Stimulated activated CD8-positive, alpha-beta memory T cell treated with anti-CD3 and anti-CD28 coated beads, Interleukin-2, amount 100 ng/mL, for 1 hour (primary cell): Measurements from ENCODE around the gene HAO1.

Source experiments
- DNase-seq, 2 donors: peaks; one replicate each; pipeline ENCODE4 v3.0.0-alpha.2; 2020; ENCODE audit warnings: low read depth in 2 of 2

HAO1 gene

DNA sequence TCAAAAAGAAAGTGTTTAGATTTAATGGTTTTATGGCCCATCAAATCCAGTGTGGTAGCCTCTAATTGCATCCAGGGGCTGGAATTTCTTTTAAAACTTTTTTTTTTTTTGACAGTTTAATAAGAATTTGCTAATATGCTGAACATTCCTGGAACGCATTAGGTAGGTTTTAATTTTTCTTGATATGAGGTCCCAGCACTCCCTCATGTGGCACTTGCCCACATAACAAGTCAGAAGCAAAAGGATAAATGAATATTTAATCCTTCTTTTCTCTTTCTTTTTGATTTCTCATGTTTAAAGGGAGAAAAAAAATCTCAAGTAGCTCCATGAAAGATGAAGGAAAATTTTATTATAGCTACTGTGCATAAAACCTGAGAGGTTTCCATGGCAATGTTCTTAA is 13.5 kb downstream of the HAO1 start:
- DNase-seq, result no peak

DNA sequence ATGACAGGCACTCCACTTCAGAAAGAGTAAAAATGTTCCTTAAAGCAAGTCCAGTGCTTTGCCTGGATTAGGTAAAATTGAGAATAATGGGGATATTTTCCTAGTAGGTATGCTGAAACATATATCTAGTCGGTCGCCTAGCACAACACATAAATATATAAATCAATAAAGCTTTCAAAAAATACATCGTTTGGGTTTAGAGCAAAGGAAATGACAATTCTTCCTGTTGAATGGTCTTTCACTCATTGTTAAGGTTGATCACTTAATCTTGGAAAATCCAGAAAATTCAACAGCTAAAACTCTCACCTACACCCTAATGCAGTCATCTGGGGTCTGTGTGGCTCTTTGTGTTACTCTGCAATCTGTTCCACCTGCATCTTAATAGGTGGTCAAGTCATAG is 13.9 kb downstream of the HAO1 start:
- DNase-seq, result no peak

DNA sequence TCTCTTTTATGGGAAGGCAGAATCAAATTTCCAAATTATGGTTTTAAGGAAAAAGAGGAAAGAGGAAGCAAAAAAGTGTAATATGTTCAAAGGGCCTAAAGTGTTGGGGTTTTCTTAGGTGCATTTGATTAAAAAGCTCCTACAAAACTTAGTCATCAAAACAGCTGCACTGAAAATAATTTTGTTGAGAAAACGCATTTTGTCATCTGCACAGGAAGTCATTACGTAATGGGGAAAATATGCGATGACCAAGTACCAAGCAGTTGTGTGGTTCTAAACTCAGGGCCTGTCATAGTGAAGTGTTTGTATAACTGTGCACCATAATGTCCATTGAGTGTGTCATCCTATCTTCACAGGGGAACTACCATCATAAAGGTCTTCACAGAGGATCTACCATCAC is 15.6 kb downstream of the HAO1 start:
- no peak for DNase-seq

DNA sequence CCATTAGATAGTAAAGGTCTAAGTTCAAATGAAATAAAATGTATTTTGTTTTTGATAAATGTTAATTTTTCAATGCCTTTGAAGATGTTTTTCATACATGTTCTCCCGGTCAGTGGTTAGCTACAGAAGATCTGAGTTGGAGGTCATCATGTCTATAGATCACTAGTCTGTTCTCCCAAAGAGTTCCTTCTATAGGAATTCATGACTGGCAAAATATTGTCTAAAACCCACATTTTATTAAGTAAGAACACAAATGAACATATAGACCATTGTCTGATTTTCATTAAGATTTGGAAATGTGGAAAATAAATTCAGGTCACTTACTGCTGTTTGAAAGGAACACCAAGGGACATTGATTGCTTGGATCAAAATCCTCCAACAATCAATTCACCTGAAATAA is 23.6 kb downstream of the HAO1 start:
- no peak for DNase-seq

DNA sequence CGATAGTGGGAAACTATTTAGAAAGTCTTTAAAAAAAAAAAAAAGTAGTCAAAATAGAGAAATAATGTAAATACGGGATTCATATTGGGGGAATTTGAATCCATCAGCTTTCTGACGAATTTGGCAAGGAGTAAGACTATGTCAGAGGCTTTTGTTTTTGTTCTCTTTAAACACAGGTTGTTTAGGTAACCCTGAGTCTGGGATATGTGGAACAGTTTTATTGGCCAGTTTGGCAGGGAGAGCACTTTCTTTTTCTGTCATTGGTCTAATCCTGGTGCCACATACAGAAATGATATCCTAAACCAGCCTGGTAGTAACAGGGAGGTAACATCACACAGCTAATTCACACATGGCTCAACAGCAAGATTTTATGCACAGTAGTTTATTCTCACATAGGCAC is 27.7 kb downstream of the HAO1 start:
- no peak for DNase-seq

DNA sequence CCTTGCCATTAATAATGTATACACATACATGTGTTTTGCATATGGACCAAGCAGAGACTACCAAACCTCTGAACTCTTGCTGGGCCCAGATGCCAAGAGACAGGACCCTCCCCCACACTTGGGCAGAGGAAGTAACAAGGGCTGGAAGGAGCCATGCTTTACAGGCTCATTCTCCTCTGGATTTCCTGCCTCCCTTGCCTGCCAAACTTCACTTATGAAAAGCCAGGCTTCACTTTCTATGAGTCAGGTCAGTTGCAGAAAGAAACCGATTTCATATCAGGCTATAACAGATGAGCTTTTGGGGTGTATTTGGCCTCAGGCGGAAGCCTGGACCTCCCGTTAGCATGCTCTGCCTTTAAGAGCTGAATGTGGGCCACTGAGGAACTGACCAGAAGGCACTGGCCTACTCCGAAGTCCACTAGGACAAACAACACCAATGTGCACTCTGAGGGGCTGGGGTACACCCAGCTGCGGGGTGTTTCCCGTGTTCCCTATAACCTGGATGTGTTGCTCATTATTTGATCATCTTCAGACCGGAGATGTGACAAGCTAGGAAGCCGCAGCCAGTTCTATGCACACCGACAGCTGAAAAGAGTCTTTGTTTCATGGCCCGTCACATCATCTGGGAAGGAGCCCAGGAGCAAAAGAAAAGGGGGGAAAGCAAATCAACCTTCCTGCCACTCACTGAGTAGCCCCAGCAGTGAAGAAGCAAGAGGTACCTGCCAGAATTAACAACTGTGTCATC is 28.5 kb downstream of the HAO1 start:
- no peak for DNase-seq

DNA sequence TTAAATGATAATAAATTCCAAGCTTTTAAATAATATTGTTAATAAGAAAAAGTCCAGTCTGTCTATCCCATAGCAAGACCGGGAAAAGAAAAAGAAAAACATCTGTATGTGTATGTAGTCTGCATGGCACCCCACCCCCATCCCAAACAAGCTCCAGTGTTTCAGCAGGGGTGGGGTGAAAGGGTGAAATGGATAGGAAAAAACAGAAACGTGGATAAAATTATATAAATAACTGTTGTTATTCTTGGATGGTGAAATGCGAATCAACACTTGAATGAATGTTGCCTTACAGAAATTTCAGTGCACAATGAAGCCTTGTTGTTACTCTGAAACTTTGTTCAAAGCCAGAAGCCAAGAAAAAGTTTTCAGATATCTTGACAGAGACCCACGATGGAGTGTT is 31.4 kb downstream of the HAO1 start:
- DNase-seq, result no peak

DNA sequence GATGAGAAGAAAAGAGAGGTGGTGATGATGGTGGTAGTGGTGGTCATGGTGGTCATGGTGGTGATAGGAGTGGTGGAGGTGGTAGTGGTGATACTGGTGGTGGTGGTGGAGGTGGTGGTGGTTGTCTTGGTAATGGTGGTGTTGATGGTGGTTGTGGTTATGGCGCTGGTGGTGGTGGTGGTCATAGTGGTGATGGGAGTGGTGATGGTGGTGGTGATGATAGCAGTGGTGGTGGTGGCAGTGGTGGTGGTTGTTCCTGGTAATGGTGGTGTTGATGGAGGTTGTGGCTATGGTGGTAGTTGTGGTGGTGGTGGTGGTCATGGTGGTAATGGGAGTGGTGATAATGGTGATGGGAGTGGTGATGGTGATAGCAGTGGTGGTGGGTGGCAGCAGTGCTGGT is 36.8 kb downstream of the HAO1 start:
- DNase-seq, result no peak

DNA sequence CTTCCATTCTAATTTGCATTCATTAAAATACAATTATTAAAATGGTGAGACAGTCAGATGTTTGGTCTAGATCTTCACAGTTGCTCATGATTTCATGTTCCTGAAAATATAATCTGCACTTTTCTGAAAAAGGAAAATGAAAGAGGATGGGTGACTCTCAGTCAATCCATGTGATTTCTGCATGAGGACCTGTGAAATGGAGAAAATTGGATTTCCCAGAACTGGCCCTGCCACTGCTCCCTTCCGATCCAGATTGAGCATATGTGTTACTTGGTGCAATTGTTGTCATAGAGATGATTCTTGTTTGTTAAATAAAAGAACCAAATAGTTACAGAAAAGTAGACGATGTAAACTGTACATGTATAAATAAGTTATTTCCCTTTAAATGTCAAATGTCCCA is 37.4 kb downstream of the HAO1 start:
- no peak for DNase-seq

DNA sequence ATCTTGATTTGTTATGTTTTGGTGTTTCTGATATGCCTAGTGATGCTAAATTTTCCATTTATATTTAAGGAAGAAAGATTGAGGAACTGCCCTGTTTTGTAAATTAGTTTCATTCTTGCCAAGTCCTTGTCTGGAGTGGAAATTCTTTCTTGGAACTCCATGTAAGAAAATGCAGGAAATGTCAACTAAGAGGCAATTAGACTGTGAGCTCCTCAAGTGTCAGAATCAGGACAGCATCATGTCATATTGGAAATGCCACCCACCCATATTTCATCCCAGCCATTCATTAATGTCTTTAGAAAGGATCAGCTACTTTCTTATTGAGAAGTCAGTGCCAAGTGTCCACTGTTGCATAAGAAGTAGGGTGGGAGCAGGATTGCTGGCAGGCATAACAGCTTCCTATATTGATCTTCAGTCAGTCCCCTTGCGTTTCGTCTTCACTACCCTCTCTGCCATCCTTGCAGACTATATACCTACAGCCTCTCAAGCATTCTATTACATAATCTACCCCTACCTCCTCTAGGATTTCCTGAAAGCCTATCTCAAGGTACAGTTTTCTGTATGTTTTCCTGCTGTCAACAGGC is 42.4 kb downstream of the HAO1 start:
- no peak for DNase-seq

DNA sequence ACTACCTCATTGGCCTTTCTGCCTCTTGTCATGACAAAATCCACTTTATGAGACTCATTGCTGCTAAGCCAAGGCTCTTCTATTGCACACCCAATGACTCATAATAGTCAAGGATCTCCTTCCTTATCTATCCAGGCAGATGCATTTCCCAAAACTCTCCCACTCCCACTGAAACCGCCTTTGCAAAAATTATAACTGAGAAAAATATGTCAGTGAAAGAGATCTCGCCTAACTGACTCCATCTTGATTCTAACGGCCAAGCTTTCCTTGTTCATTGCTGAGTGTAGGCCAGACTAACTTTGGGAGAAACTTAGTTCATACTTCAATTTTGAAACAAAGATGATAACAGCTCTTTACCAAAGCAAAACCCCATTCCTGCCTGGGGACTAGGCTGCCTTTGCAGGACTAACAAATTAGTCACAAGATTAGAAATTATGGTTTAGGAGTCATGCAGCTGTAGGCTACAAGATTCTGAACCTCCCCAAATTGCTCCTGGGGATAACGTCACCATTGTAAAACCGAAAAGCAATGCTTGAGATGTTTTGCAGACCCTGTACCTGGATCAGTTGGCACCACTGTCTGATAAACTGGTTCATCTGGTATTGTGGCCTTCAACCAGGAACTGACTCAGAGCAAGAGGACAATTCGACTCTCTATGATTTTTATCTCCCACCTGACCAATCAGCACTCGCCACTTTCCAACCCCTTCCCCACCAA is 47.1 kb downstream of the HAO1 start:
- no peak for DNase-seq

DNA sequence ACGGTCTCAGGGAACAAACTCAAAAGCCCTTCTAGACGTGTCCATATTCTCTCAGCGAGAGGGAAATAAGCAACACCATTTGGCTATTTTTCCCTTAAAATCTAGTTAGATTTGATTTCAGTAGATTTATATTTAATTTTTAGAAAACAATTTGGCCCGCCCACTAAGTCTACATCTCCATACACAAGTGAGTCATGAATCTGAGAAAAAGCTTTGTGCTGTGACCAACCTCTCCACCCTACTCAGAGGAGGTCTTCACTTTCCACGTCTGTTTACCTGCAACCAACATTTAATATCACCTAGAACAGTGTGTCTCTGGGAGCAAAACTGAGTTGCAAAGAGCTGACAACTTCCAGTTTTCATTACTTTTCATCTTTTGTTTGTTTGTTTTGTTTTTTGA is 48.6 kb downstream of the HAO1 start:
- DNase-seq, result no peak

DNA sequence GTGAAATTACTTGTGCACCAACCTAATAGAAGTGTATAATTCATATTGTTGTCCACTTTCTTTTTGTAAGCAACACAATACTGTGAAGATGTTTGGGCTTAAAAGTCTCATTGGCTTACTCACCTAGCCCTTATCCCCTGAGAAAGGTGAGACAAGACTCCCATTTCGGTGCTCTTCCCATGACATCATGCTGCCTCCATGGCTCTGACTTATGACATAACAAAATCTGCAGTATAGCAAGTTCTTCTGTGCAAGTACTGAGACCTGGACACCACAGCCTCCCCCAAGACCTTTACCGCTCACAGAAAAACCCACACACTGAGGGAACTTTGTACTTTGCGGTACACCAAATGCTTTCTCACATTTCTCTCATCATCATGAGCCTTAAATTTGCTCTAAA is 50.5 kb downstream of the HAO1 start:
- no peak for DNase-seq

DNA sequence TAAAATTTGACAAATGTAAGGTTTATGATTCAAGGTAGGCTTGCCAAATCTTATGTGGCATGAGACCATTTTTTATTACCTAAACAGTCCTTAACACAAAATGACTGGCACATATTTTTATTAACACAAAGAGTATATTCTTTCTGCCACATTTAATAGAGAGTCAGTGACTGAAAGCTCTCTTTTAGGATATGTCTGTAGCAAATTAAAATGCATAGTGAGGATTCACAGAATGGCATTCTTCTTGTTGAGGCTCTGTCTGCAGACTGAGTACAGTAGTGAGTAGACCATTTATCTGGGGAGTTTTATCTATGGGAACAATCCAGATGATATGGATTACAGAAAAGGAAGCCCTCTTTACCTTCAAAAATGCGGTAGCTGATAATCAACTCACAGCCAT is 56.5 kb downstream of the HAO1 start:
- DNase-seq, result no peak

DNA sequence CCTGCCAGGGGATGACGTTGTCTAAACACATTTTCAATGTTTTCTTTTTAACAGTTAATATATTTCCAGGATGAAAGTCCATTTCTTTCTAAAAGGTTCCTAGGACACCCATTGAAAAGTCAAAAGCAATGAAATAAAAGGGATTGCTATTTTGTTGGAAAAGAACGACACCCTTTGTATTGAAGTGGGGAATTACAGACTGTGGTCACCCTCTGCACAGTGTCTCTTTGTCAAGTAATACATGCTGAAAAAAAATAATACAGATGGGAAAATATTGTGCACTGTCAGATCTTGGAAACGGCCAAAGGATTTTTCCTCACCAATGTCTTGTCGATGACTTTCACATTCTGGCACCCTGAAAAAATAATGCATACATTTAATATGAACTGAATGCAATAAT is 56.9 kb downstream of the HAO1 start:
- DNase-seq, result no peak

DNA sequence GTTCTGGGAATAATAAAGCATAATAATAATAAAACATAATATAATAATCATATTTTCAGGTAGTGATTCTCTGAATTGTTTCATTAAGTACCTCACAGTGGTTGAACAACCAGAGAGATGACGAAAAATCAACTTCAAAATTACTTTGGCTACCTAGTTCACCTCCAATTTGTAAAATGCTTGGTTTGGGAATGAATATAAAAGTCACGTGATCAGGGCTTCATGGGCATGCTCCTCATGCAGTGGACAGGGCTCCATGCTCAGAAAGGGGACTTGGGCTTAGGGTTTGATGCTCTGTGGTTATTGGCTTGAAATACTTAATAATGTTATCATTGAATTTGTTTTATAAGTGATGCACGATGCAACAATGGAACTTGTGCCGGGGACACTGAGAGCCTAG is 58.2 kb downstream of the HAO1 start:
- no peak for DNase-seq

DNA sequence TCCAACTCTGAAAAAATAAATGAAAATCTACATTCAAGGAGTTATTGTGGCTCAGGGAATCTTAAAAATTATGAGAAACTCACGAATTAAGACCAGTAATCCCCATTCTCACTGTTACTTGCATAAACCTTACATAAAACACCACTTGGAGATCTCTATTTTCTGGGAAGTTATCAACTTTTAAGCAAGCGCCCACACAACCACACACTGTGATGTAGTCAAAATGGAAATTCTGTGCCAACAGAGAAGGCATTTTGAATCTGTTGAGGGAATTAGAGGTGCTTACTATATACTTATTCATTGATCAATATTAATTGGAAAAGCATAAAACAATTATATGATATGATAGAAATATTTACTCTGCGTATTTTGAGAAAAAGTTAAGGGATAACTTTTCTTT is 58.7 kb downstream of the HAO1 start:
- no peak for DNase-seq

DNA sequence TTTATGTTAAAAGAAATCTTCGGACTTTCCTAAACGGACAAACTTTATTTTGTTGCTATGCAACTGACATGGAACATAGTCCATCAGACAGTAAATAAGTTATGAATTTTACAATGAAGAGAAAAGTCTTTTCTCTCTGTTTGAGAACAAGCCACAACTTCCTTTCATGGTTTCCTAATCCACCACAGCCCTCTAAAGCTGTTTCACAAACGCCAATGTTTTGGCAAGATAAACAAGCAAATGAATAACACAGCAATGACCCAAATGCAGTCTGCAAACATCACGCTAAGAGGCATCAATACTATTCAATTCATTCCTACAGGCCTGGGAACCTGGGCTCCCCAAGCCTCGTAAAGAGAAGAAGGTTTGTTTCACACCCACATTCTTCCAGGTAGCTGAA is 60.4 kb downstream of the HAO1 start:
- DNase-seq, result no peak

DNA sequence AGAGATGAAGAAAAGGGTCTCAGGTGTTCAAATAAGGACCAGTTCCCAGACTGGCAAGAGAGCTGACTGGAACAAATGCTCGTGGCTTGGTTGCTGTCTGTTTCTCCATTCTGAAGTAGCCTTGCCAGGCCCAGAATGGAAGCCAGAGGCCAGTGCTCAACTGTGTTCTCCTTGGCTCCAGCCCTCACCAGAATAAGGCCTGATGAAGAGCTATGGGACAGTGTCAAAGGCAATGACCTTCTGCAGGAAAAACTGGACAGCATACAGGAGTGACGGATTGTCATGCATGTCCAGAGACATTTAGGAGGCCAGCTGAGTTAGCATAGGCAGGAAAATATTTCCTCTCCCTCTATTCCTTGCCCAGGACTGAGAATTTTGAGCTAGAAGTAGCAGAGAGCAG is 72.2 kb downstream of the HAO1 start:
- no peak for DNase-seq

DNA sequence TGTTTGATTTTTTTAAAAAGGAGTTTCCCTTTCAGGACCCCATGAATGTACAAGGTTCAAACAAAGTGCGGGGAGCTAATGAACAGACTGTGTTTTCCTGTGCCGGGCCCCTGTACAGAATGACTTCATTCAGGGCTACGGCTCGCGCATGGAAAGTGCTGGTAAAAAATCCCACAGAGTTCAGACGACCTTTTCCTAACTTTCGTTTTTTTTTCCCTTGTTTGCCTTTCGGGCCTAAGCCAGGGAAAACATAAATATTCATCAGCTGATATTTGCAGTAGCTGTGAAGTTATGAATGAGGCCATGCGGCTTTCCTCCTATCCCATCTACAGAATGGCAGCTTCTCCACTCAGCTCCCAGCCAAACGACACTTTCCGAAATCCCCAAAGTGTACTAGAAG is 74.0 kb downstream of the HAO1 start:
- no peak for DNase-seq

DNA sequence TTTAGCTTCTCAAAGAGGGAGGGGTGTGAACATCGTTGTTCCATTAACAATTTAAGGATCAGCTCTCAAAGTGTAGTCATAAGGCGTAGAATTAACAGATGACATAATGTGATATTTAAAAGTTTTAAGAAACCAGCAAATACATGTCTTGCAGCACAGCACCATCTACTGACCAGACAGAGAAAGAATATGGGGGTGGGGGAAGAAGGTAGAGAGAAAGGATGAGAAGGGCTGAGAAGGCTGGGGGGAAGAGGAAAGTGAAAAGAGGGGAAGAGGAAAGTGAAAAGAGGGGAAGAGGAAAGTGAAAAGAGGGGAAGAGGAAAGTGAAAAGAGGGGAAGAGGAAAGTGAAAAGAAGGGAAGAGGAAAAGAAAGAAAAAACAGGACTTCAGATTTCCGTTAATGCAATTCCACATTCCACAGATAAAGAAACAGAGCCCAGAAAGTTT is 80.9 kb downstream of the HAO1 start:
- no peak for DNase-seq

DNA sequence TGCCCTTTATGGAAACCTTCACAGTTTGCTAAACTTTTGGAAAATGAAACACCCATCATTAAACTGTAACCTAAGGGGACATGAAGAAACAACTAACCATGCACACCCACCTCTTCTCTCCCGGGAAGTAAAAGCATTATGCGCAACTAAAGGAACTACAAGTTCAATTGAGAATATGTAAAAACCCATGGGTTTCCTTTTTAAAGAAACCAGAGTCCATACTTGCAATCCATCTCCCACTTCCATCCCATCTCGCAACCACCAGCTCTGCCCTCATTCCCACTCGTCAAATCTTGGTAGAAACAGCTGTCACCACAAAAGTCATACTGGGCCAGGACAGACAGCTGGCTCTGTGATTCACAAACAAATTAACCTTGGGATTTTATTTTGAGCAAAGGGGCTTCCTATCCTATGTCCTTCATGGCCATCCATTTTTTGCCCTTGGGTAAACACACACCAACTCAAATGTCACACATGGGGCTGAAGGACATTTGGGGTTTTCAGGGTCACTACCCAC is 81.5 kb downstream of the HAO1 start:
- no peak for DNase-seq

DNA sequence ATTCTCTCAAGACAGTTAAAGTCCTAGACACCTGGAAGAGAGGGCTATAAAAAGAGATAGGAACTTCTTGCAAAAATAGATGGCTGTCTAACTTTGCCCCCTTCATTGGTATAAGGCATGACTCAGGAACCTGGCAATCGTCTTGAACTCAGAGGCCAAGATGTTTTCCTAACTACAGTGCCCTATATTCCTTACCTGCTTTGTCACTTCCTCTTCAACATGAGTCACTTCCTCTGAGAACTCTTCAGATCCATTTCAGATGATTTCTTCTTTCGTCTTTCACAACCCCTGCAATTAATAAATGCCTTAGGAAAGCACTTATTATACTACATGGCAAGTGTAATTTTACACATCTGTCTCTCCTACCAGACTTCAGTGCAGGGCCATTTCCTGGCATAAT is 83.5 kb downstream of the HAO1 start:
- DNase-seq, result no peak
